HG02981 (cell line): Measurements from ENCODE around the gene OPRM1.

ENCODE experiments used
- ATAC-seq: cut with Tn5 transposase; IDR thresholded peaks from one replicate; pipeline ENCODE4 v1.9.1; 2021; ENCODE audit warnings: mild to moderate bottlenecking, moderate library complexity; ENCODE audit not compliant: unreplicated experiment

OPRM1 gene

GRCh38 chr6:154202339-154202738 is 163.3 kb downstream of the OPRM1 start:
- no peak for ATAC-seq

GRCh38 chr6:154202958-154203357 is 163.9 kb downstream of the OPRM1 start:
- no peak for ATAC-seq

- no peak for ATAC-seq
Measured at GRCh38 chr6:154206141-154206540, 167.1 kb downstream of the OPRM1 start.

GRCh38 chr6:154206996-154207395 is 168.0 kb downstream of the OPRM1 start:
- ATAC-seq = no peak

GRCh38 chr6:154209555-154209954 is 170.5 kb downstream of the OPRM1 start:
- no peak for ATAC-seq

GRCh38 chr6:154210678-154211077 is 171.6 kb downstream of the OPRM1 start:
- no peak for ATAC-seq

GRCh38 chr6:154213782-154214181 is 174.7 kb downstream of the OPRM1 start:
- no peak for ATAC-seq

- no peak for ATAC-seq
Measured at GRCh38 chr6:154218301-154218700, 179.3 kb downstream of the OPRM1 start.

- no peak for ATAC-seq
Measured at GRCh38 chr6:154218787-154219186, 179.7 kb downstream of the OPRM1 start.

- ATAC-seq = no peak
Measured at GRCh38 chr6:154219250-154219649, 180.2 kb downstream of the OPRM1 start.

- ATAC-seq = no peak
Measured at GRCh38 chr6:154222716-154223115, 183.7 kb downstream of the OPRM1 start.

- no peak for ATAC-seq
Measured at GRCh38 chr6:154223296-154223695, 184.3 kb downstream of the OPRM1 start.

GRCh38 chr6:154226461-154226860 is 187.4 kb downstream of the OPRM1 start:
- no peak for ATAC-seq

- no peak for ATAC-seq
Measured at GRCh38 chr6:154227862-154228520, 189.0 kb downstream of the OPRM1 start.

GRCh38 chr6:154228521-154228905 is 189.5 kb downstream of the OPRM1 start:
- ATAC-seq = no peak

- peak; percentile 63 for ATAC-seq
Measured at GRCh38 chr6:154229786-154230185, 190.7 kb downstream of the OPRM1 start.

GRCh38 chr6:154230393-154230792 is 191.4 kb downstream of the OPRM1 start:
- ATAC-seq = no peak

GRCh38 chr6:154230910-154231595 is 192.0 kb downstream of the OPRM1 start:
- ATAC-seq = no peak

GRCh38 chr6:154232013-154232910 is 193.2 kb downstream of the OPRM1 start:
- no peak for ATAC-seq

GRCh38 chr6:154233383-154233782 is 194.3 kb downstream of the OPRM1 start:
- ATAC-seq = no peak

GRCh38 chr6:154234019-154234772 is 195.2 kb downstream of the OPRM1 start:
- peak; percentile 64 for ATAC-seq
